GM19324 (cell line): Measurements from ENCODE around the gene UQCR10.

Experiments
- ATAC-seq: cut with Tn5 transposase; IDR thresholded peaks from one replicate; pipeline ENCODE4 v1.9.1; 2021; ENCODE audit warnings: mild to moderate bottlenecking, moderate library complexity; ENCODE audit not compliant: unreplicated experiment, low FRiP score

Gene UQCR10

GRCh38 chr22:29758068-29758622 lies 9.0 kb upstream of the UQCR10 start:
- ATAC-seq: no peak

GRCh38 chr22:29758959-29759358 lies 8.2 kb upstream of the UQCR10 start:
- ATAC-seq: no peak

GRCh38 chr22:29762263-29762662 lies 4.9 kb upstream of the UQCR10 start:
- ATAC-seq: no peak

- ATAC-seq: peak; percentile 1
Observed at GRCh38 chr22:29765905-29766631, 1.1 kb upstream of the UQCR10 start.

GRCh38 chr22:29766632-29767170 lies 468 bp upstream of the UQCR10 start, which contains the start of gene ZMAT5:
Gene ZMAT5, minus strand, starts transcription at chr22:29767007. Its CDS starts 18,463 bp downstream, at chr22:29748544.
- peak; percentile 93 for ATAC-seq

DNA sequence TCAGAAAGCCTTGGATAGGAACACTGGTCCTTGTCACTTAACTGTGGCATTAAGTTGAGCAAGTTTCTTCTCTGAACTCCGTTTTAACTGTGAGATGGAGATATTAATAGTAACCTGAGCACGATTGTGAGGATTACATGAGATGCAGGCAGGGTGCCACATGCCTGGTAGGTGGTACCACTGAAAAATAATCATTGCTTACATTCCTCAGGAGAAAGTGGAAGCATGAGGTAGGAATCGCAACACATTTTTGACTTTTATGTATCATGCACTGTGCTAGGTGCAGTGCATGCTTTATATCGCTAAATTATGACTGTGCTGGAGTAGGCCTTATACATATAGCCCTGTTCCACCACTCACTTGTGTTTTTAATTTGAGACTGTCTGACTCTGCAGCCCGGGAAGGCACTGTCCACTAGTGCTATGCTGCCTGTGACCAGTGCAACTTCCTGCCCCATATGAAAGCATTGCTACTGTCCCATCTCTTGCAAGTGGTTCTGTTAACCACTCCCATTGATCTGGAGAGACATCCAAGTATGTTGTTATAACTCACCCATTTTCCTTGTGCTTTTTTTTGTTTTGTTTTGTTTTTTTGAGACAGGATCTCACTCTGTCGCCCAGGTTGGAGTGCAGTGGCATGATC lies 1.0 kb downstream of the UQCR10 start:
- ATAC-seq: no peak

DNA sequence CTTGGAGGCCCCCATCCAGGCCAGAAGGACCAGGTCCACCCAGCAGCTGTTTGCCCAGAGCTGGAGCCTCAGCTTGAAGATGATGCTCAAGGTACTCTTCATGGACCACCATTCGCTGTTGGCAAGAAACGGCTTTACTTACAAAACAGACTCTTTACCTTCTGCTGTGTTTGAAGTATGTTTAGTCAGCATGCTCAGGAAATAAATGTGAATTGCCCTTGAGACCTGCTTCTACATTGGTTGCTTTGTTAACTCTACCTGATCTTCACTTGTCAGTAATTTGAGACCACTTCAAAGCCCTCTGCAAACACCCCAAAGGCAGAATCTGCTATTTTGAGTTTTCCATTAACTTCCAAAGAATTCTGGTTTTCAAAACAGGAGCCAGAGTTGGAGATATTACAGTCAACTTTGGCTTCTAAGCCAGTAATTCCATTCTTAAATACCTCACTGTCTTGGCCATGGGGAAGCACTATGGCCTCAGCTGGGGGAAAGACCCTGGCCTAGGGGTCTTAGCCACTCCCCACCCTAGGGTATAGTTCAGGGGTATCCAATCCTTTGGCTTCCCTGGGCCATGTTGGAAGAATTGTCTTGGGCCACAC lies 2.7 kb downstream of the UQCR10 start:
- ATAC-seq: no peak

GRCh38 chr22:29772170-29772641 lies 5.0 kb downstream of the UQCR10 start:
- ATAC-seq: no peak

DNA sequence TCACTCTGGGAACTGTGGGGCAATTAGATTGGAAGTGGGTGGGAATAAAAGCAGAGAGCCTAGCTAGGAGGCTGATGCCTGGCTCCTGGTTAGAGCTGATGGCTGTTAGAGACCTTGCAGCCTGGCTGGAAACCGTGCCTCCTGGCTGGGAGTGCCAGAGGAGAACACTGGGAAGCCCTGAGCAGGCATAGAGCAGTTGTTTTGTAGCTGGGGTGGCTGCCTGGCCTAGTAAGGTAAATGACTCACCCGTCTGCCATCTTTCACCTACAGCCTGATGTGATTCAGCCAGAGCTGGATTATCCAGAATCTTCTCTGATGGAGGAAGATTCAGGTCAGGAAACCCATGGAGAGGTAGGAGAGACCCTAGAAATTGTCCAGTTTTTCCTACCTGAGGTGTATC lies 6.1 kb downstream of the UQCR10 start:
- ATAC-seq: no peak

GRCh38 chr22:29780220-29780619 lies 13.1 kb downstream of the UQCR10 start:
- no peak for ATAC-seq

DNA sequence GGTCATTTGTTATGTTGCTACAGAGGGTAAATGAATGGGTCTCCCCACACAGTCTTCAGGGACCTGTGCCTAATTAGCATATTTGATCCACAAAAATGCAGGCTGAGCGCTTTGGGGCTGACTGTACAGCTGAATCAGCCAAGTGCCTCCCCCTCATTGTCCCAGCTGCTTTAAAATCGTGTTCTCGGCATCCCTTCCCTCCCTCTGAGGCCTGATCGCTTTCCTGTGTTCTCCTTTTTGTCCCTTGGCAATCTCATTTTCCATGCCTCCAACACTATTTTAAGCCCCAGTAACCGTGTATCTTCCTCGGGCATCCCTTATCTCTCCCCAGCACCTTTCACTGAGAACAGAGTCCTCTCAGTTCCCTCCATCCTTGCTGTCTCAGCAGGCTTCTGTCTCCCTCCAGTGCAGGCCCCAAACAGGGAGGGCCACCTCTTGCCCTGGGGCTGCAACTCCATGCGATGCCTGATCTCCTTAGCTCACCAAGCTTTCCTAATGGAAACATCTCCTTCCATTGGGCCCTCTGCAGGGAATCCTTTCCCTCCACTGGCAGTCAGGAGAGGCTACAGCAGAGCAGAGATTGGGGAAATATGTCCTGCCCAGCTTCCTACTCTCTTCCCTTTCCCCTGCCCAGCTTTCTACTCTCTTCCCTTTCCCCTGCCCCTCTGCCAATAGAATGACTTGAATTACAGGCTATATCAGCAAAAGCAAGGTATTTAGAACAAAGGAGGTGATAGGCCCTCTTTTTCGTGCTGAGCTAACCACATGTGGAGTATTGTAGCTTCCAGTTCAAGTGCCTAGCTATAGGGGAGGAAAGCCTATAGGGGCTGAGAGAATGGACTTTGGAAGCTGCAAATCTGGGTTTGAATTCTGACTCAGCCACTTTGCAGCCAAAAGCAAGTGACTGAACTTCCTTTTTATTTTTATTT lies 13.8 kb downstream of the UQCR10 start:
- ATAC-seq: no peak

- no peak for ATAC-seq
Observed at GRCh38 chr22:29782061-29782845, 15.1 kb downstream of the UQCR10 start.

DNA sequence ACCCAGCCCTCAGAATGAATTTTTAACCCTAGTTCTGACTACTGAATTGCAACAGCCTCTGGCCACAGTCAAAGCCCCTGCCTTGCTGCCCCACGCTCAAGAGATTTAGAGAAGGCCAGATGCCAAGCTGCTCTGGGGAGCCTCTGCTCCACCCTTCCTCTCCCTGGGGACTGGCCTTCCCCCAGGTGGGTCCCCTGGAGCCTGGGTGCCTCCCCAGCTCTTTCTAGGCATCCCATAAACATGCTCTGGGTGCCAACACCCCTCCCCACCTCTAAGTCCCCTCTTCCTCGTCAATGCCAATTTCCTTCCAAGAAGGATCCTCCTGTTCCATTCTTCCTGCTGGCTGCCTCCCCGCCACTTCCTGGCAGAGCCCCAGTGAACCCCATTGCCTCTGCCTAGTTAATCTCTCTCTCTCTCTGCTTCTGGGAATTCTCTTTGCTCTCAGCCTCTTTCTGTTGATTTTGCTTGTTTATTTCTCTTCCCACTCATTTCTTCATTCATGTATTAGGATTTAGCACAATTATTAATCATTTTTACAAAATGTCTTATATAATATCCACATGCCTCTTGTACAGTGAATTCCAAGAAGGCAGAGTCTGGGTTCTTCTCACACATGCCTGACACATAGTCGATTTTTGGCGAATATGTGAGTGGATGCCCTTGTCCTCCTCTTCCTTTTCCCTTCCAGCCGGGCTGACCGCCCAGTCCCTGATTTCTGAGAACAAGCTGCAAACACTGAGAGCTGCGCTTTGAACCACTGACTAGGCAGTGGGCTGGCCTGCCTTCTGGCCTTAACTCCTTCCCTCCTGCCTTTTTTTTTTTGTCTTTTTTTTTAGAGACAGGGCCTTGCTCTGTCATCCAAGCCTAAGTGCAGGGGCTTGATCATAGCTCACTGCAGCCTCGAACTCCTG lies 17.5 kb downstream of the UQCR10 start:
- ATAC-seq: no peak

DNA sequence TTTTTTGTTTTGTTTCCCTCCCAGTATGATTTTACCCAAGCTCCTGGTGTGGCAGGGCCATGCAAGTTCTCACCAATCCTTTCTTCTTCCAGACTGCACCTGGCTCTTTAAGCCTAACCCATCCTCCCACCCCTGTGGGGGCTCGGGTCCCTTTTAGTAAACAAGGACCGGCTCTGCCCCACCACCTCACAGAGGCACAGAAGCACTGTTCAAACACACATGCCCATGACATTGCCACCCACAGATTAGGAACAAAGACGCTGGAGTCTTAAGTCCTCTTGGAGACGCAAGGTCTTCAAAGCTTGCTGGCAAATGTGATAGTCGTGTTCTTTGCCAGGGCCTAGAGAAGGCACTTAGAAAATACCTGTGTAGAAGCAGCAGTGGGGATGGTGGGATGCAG lies 18.9 kb downstream of the UQCR10 start:
- ATAC-seq: no peak

DNA sequence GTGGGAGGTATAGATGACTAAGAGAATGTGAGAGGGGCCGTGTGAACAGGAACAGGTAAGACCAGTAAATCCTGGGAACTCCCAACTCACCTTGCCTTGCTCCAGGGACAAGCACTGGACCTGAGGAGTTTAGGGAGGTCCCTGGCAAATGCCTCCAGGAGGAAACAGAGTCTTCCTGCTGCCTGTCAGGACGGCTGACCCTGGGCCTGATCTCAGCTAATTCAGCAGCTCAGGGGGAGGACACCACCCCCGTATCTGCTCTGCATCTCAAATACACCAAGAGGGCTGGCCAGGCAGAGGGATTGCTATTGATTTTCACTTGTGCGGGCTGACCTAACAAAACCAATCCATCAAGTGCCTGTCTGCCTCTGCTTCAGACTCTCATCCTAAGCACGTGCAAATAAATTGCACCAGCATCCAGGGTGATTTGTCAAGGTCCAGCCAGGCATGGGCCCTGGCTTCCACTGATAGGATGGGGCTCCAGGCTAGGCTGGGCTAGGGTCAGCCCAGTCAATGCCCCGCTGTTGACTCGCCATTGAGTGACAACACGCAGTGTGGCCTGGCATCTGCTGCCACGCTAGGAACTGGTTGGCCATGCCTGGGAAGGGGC lies 20.3 kb downstream of the UQCR10 start:
- no peak for ATAC-seq

DNA sequence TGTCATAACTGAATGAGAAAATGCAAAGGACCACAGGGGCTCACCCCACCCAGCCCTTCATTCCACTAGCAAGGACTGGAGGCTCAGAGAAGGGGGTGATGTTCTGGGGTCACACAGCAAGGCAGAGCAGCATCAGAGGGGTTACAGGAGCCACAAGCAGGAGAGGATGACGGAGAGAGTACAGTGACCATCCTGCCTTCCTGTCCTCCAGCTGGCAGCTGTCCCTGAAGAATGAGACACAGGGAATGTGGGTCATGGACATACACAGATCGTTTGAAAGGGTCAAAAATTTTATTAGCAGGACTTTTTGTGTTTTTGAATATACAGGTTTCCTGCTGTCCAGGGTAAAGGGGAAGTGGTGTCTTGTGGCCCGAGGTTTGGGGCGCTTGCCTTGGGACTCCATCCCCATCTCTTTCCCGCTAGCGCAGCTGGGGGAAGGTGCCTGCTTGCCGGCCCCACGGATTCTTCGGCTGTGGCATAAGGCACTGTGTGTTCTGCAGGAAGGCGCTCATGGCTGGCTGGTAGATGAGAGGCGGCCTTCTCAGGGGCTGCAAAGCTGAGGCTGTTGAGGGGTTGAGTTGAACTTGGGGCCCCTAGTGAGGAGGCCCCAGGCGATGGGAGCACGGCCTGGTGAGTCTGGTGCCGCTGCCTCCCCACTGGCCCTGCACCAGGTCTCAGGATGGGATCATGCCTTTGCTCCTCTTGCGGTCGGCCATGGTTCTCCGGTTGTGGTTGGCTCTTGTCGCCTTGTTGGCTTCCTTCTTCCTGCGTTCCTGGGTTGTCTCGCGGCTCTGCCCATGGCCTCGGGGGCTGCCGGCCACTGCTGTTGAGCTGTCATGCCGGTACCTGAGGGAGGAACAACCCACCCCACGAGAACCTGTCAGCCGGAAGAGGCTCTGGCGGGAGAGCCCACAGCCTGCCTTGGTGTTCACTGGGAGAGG lies 21.4 kb downstream of the UQCR10 start:
- no peak for ATAC-seq

DNA sequence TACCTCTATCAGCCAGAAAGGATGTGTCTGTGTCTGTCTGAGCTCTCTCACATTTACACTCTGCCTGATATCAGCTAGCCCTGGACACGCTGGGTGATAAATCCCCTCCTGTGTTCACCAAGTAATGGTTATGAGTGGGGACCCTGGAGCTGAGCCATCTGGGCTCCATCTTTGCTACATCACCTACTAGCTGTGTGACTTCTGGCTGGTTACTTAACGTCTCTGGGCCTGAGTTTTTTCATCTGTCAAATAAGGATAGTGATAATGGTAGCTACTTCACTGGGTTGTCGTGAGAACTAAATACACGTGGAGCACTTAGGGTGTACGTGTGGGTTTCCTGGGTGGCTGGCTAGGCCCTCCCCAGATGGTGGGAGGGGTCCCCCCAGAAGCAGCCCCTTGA lies 22.9 kb downstream of the UQCR10 start:
- ATAC-seq: no peak
